HEK293 (cell line): ENCODE data around the gene C17orf107.

Source experiments
- CTCF ChIA-PET: fragments of 350-600 bp; formaldehyde crosslinking; extraction: SDS; loops from one replicate; lab custom pipeline; 2021; ENCODE audit warnings: antibody characterized with exemption; lab: Yijun Ruan, JAX
- POLR2A ChIA-PET: fragments of 300-600 bp; formaldehyde crosslinking; extraction: SDS; loops from one replicate; lab custom pipeline; 2020; ENCODE audit warnings: antibody characterized with exemption, inconsistent platforms; lab: Yijun Ruan, JAX
- H3K27ac ChIP-seq: fragments of 200-500 bp; sonication (Bioruptor generic); 2 replicates; pipeline ENCODE4 v1.5.1; 2014; ENCODE audit warnings: low read depth, low read length, control low read depth, inconsistent platforms; ENCODE audit errors: extremely low read depth
- H3K36me3 ChIP-seq, 2 experiments: fragments of 200-500 bp in 1 of 2; sonication (Bioruptor generic) in 1 of 2; 1 replicate in 1 of 2; 2 replicates in 1 of 2; pipeline ENCODE4 v1.5.1; 2014 to 2017; ENCODE audit warnings: inconsistent platforms in 2 of 2, low read length in 2 of 2; ENCODE audit not compliant: control insufficient read depth in 2 of 2, insufficient read depth in 1 of 2
- H3K4me1 ChIP-seq: fragments of 200-500 bp; sonication (Bioruptor generic); 2 replicates; pipeline ENCODE4 v1.5.1; 2014; ENCODE audit warnings: mild to moderate bottlenecking, low read length, inconsistent platforms; ENCODE audit not compliant: control insufficient read depth, insufficient read depth
- H3K4me3 ChIP-seq: 2 replicates; pipeline ENCODE4 v1.5.1; 2011; ENCODE audit warnings: low read depth, mild to moderate bottlenecking, control low read depth, low read length, moderate library complexity
- H3K9me3 ChIP-seq: fragments of 200-500 bp; sonication (Bioruptor generic); 2 replicates; pipeline ENCODE4 v1.5.1; 2014; ENCODE audit warnings: low read depth, low read length, inconsistent platforms; ENCODE audit not compliant: control insufficient read depth, insufficient read depth
- HOXC10 ChIP-seq: sonication (generic); formaldehyde crosslinking; IDR thresholded peaks from 2 replicates; pipeline ENCODE4 v1.8.1; 2023; ENCODE audit warnings: mild to moderate bottlenecking, missing genetic modification reagents
- MYNN ChIP-seq: fragments of 450-650 bp; formaldehyde crosslinking; IDR thresholded peaks from 2 replicates; pipeline ENCODE4 v1.5.1; 2016; ENCODE audit warnings: missing biosample characterization, missing genetic modification characterization, borderline replicate concordance
- OVOL3 ChIP-seq: fragments of 450-650 bp; formaldehyde crosslinking; IDR thresholded peaks from 2 replicates; pipeline ENCODE4 v1.5.1; 2016; ENCODE audit warnings: missing biosample characterization, missing genetic modification characterization
- SP2 ChIP-seq: fragments of 450-650 bp; formaldehyde crosslinking; IDR thresholded peaks from 2 replicates; pipeline ENCODE4 v1.5.1; 2016; ENCODE audit warnings: missing biosample characterization, missing genetic modification characterization
- SP7 ChIP-seq: fragments of 450-650 bp; formaldehyde crosslinking; IDR thresholded peaks from 2 replicates; pipeline ENCODE4 v1.5.1; 2016; ENCODE audit warnings: missing biosample characterization, missing genetic modification characterization
- ZFHX2 ChIP-seq: fragments of 450-650 bp; formaldehyde crosslinking; conservative IDR thresholded peaks from 2 replicates; pipeline ENCODE4 v1.5.1; 2016; ENCODE audit warnings: missing biosample characterization, missing genetic modification characterization
- ZFP37 ChIP-seq: fragments of 450-650 bp; formaldehyde crosslinking; IDR thresholded peaks from 2 replicates; pipeline ENCODE4 v1.5.1; 2016; ENCODE audit warnings: missing biosample characterization, missing genetic modification characterization
- ZNF169 ChIP-seq: fragments of 450-650 bp; formaldehyde crosslinking; IDR thresholded peaks from 2 replicates; pipeline ENCODE4 v1.5.1; 2016; ENCODE audit warnings: missing biosample characterization, missing genetic modification characterization
- ZNF184 ChIP-seq: fragments of 450-650 bp; IDR thresholded peaks from 2 replicates; pipeline ENCODE4 v1.5.1; 2018; ENCODE audit warnings: missing biosample characterization, mild to moderate bottlenecking, missing genetic modification characterization
- ZNF19 ChIP-seq: fragments of 450-650 bp; formaldehyde crosslinking; IDR thresholded peaks from 2 replicates; pipeline ENCODE4; 2016; ENCODE audit warnings: missing biosample characterization, missing genetic modification characterization, low read depth
- ZNF23 ChIP-seq: fragments of 450-650 bp; formaldehyde crosslinking; IDR thresholded peaks from 2 replicates; pipeline ENCODE4 v1.5.1; 2016; ENCODE audit warnings: missing biosample characterization, missing genetic modification characterization, borderline replicate concordance
- ZNF354C ChIP-seq: fragments of 450-650 bp; formaldehyde crosslinking; IDR thresholded peaks from 2 replicates; pipeline ENCODE4 v1.5.1; 2016; ENCODE audit warnings: missing biosample characterization, missing genetic modification characterization, low read depth, borderline replicate concordance
- ZNF544 ChIP-seq: fragments of 450-650 bp; formaldehyde crosslinking; IDR thresholded peaks from 2 replicates; pipeline ENCODE4 v1.5.0; 2017; ENCODE audit warnings: missing biosample characterization, missing genetic modification characterization
- ZNF571 ChIP-seq: fragments of 450-650 bp; formaldehyde crosslinking; IDR thresholded peaks from 2 replicates; pipeline ENCODE4 v1.5.0; 2017; ENCODE audit warnings: missing biosample characterization, missing genetic modification characterization
- ZNF792 ChIP-seq: fragments of 450-650 bp; formaldehyde crosslinking; IDR thresholded peaks from 2 replicates; pipeline ENCODE4 v1.5.1; 2016; ENCODE audit warnings: missing biosample characterization, missing genetic modification characterization
- ZNF843 ChIP-seq: fragments of 450-650 bp; formaldehyde crosslinking; IDR thresholded peaks from 2 replicates; pipeline ENCODE4 v1.5.1; 2016; ENCODE audit warnings: missing biosample characterization, missing genetic modification characterization
- TF ChIP-seq, protein P1 (sequence below): fragments of 450-650 bp; formaldehyde crosslinking; IDR thresholded peaks from 2 replicates; pipeline ENCODE4 v1.5.1; 2016; ENCODE audit warnings: missing biosample characterization, missing genetic modification characterization
- TF ChIP-seq, protein P2 (sequence below): fragments of 450-650 bp; formaldehyde crosslinking; IDR thresholded peaks from 2 replicates; pipeline ENCODE4 v1.5.1; 2016; ENCODE audit warnings: missing biosample characterization, missing genetic modification characterization
- TF ChIP-seq, protein P3 (sequence below): fragments of 450-650 bp; formaldehyde crosslinking; IDR thresholded peaks from 2 replicates; pipeline ENCODE4 v1.5.1; 2016; ENCODE audit warnings: missing biosample characterization, missing genetic modification characterization
- TF ChIP-seq, protein P4 (sequence below): fragments of 450-650 bp; formaldehyde crosslinking; IDR thresholded peaks from 2 replicates; pipeline ENCODE4 v1.5.1; 2016; ENCODE audit warnings: missing biosample characterization, missing genetic modification characterization
- TF ChIP-seq, protein P5 (sequence below): fragments of 450-650 bp; IDR thresholded peaks from 2 replicates; pipeline ENCODE4 v1.5.1; 2018; ENCODE audit warnings: missing biosample characterization, mild to moderate bottlenecking, missing genetic modification characterization

C17orf107 gene

DNA sequence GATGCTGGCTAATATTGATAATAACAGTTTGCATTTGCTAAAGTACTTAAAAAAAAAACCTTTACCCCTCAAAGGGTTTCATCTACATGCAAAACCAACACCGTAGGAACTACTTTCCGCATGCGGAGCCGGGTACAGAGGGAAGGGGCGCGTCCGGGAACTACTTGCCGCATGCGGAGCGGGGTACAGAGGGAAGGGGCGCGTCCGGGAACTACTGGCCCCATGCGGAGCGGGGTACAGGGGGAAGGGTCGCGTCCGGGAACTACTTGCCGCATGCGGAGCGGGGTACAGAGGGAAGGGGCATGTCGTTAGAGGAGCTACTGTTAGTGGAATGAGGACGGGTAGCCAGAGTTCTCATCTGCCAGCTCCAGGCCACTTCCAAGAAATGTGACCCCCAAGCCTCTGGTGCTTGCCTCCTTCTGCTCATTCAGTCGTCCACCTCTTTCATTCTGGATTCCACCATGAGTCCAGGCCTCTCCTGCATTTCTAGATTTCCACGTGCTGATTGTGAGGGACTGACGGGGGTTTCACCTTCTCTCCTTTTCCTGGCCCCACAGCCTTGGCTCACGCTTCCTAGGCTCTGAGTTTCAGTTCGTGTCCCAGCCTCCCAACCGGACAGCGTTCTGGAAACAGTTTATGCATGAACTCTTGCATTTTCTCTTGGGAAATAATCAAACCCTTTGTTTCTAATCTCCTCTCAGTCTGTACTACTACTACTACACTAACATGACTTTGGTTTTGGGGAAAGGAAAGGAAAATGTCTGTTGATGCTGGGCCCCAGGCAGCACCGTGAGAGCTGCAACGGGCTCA lies 39.3 kb upstream of the C17orf107 start:
- Histone ChIP-seq H3K4me3 (no peak overlapping the region), H3K9me3 (no peaks in the 10 kb centered on the region), H3K27ac (no peak overlapping the region)
- CTCF ChIA-PET = interaction anchor here (0.6 to 1.5 kb wide), 4 partner anchors 44 to 848 kb away, joined by 3 to 6 read pairs (median 3); partner anchors contain the start of genes ARRB2 and CHRNE
- TF ChIP-seq ZFHX2 (tag by site-specific recombination) (no peak), ZFP37 (tag by site-specific recombination) (no peak), SP7 (tag by site-specific recombination) (no peak), ZNF23 (tag by site-specific recombination) (no peak), ZNF19 (tag by site-specific recombination) (no peak), ZNF169 (tag by site-specific recombination) (no peak)
- TF ChIP-seq, all 188 proteins: peak for 0
- H3K4me1 ChIP-seq = no peaks in the 10 kb centered on the region; the same call in 1 of the 2 replicates
- POLR2A ChIA-PET = no interaction called here
- peaks cover 0 to 21% of the 10 kb centered on the region in 2 experiments; a peak in 2 of 3 replicates for H3K36me3 ChIP-seq

DNA sequence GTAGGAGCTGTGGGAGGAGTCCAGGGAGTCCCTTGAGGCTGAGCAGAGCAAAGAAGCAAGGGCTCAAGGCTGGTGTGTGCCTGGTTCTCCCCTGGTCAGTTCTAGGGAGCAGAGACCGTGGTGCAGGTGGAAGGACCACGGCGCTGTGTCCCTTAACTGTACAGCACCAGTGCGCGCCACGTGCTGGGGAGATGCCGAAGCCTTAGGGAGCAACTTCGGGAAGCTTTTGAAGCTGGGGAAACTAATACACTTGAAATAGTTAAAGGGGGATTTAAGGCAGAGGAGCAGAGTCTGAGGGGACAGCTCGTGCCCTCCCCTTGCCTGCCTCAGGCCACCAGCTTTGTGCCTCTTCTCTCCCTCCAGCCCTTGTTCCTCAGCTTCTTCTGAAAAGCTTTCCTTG lies 38.7 kb upstream of the C17orf107 start:
- Histone ChIP-seq H3K36me3 (peaks cover 0 to 21% of the 10 kb centered on the region in 2 experiments; a peak in 2 of 3 replicates), H3K9me3 (no peaks in the 10 kb centered on the region), H3K4me1 (no peaks in the 10 kb centered on the region; the same call in 1 of the 2 replicates), H3K4me3 (no peak overlapping the region), H3K27ac (no peak overlapping the region)
- POLR2A ChIA-PET = interaction anchor here (1.2 kb wide), 1 partner anchor 150 kb away, joined by 3 read pairs; no protein-coding TSS in a partner anchor
- CTCF ChIA-PET = interaction anchor here (0.6 to 1.5 kb wide), 5 partner anchors 20 to 848 kb away, joined by 3 to 6 read pairs (median 3); partner anchors contain the start of genes ARRB2 and CHRNE
- no peak for TF ChIP-seq ZNF571 (tag by site-specific recombination)
- TF ChIP-seq MYNN (tag by site-specific recombination) = no peak

DNA sequence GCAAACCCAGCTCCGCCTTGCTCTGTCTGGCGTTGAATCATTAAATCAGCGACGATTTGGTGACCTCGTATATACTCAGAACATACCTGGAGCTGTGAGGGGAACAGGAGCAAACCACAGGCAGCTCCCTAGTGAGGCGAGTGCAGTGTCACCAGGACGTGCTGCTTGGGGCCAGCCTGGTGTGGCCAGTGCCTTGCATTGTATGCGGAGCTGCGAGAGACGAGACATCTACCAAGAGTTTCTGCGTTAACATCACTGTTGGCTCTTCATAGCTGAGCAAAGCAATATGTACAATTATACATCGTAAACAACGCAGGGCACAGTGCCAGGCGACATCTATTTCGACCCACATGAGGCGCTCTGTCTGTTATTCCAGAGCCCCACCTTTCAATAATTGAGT lies 38.3 kb upstream of the C17orf107 start:
- Histone ChIP-seq H3K4me3 (no peak overlapping the region), H3K27ac (no peak overlapping the region), H3K9me3 (no peaks in the 10 kb centered on the region), H3K36me3 (peaks cover 0 to 21% of the 10 kb centered on the region in 2 experiments; a peak in 2 of 3 replicates), H3K4me1 (no peaks in the 10 kb centered on the region; the same call in 1 of the 2 replicates)
- ChIA-PET CTCF (interaction anchor here (0.7 to 1.5 kb wide), 2 partner anchors 20 to 151 kb away, joined by 4 to 6 read pairs; partner anchors contain the start of gene ARRB2), POLR2A (interaction anchor here (1.2 kb wide), 1 partner anchor 150 kb away, joined by 3 read pairs; no protein-coding TSS in a partner anchor)
- no peak for TF ChIP-seq SP2 (tag by site-specific recombination)
- TF ChIP-seq, protein P1, sequence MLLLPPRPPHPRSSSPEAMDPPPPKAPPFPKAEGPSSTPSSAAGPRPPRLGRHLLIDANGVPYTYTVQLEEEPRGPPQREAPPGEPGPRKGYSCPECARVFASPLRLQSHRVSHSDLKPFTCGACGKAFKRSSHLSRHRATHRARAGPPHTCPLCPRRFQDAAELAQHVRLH (tag by site-specific recombination) = no peak
- TF ChIP-seq, protein P2, sequence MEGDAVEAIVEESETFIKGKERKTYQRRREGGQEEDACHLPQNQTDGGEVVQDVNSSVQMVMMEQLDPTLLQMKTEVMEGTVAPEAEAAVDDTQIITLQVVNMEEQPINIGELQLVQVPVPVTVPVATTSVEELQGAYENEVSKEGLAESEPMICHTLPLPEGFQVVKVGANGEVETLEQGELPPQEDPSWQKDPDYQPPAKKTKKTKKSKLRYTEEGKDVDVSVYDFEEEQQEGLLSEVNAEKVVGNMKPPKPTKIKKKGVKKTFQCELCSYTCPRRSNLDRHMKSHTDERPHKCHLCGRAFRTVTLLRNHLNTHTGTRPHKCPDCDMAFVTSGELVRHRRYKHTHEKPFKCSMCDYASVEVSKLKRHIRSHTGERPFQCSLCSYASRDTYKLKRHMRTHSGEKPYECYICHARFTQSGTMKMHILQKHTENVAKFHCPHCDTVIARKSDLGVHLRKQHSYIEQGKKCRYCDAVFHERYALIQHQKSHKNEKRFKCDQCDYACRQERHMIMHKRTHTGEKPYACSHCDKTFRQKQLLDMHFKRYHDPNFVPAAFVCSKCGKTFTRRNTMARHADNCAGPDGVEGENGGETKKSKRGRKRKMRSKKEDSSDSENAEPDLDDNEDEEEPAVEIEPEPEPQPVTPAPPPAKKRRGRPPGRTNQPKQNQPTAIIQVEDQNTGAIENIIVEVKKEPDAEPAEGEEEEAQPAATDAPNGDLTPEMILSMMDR (tag by site-specific recombination) = no peak
- no peak for TF ChIP-seq ZNF544 (tag by site-specific recombination)
- TF ChIP-seq, protein P3, sequence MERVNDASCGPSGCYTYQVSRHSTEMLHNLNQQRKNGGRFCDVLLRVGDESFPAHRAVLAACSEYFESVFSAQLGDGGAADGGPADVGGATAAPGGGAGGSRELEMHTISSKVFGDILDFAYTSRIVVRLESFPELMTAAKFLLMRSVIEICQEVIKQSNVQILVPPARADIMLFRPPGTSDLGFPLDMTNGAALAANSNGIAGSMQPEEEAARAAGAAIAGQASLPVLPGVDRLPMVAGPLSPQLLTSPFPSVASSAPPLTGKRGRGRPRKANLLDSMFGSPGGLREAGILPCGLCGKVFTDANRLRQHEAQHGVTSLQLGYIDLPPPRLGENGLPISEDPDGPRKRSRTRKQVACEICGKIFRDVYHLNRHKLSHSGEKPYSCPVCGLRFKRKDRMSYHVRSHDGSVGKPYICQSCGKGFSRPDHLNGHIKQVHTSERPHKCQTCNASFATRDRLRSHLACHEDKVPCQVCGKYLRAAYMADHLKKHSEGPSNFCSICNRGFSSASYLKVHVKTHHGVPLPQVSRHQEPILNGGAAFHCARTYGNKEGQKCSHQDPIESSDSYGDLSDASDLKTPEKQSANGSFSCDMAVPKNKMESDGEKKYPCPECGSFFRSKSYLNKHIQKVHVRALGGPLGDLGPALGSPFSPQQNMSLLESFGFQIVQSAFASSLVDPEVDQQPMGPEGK (tag by site-specific recombination) = no peak
- TF ChIP-seq, protein P4, sequence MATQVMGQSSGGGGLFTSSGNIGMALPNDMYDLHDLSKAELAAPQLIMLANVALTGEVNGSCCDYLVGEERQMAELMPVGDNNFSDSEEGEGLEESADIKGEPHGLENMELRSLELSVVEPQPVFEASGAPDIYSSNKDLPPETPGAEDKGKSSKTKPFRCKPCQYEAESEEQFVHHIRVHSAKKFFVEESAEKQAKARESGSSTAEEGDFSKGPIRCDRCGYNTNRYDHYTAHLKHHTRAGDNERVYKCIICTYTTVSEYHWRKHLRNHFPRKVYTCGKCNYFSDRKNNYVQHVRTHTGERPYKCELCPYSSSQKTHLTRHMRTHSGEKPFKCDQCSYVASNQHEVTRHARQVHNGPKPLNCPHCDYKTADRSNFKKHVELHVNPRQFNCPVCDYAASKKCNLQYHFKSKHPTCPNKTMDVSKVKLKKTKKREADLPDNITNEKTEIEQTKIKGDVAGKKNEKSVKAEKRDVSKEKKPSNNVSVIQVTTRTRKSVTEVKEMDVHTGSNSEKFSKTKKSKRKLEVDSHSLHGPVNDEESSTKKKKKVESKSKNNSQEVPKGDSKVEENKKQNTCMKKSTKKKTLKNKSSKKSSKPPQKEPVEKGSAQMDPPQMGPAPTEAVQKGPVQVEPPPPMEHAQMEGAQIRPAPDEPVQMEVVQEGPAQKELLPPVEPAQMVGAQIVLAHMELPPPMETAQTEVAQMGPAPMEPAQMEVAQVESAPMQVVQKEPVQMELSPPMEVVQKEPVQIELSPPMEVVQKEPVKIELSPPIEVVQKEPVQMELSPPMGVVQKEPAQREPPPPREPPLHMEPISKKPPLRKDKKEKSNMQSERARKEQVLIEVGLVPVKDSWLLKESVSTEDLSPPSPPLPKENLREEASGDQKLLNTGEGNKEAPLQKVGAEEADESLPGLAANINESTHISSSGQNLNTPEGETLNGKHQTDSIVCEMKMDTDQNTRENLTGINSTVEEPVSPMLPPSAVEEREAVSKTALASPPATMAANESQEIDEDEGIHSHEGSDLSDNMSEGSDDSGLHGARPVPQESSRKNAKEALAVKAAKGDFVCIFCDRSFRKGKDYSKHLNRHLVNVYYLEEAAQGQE (tag by site-specific recombination) = no peak
- no peak for TF ChIP-seq ZNF792 (tag by site-specific recombination)
- no peak for TF ChIP-seq ZNF184 (tag by site-specific recombination)
- no peak for TF ChIP-seq ZNF354C (tag by site-specific recombination)
- no peak for TF ChIP-seq HOXC10 (CRISPR knock-in tag)
- no peak for TF ChIP-seq ZNF843
- TF ChIP-seq OVOL3 = no peak
- TF ChIP-seq, protein P5, sequence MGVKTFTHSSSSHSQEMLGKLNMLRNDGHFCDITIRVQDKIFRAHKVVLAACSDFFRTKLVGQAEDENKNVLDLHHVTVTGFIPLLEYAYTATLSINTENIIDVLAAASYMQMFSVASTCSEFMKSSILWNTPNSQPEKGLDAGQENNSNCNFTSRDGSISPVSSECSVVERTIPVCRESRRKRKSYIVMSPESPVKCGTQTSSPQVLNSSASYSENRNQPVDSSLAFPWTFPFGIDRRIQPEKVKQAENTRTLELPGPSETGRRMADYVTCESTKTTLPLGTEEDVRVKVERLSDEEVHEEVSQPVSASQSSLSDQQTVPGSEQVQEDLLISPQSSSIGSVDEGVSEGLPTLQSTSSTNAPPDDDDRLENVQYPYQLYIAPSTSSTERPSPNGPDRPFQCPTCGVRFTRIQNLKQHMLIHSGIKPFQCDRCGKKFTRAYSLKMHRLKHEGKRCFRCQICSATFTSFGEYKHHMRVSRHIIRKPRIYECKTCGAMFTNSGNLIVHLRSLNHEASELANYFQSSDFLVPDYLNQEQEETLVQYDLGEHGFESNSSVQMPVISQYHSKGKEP (tag by site-specific recombination) = no peak
